Bronchial epithelial cell (primary cell): ENCODE measurements around the gene FSTL3. TPM values are rescaled to one million over a fixed set of nuclear protein-coding genes. Genes with fewer than 3 reads are reported as not detected.

ENCODE experiments used
- DNase-seq: peaks from one replicate; pipeline ENCODE4 v3.0.0-alpha.2; 2010; ENCODE audit warnings: low read depth
- FAIRE-seq: peaks from 2 replicates; lab custom pipeline; 2011; peaks lifted over from hg19 to GRCh38; lab: Jason Lieb, UNC
- H3K27me3 ChIP-seq: 2 replicates; pipeline ENCODE4 v1.5.1; 2011; ENCODE audit warnings: low read length; ENCODE audit not compliant: control insufficient read depth, insufficient read depth
- H3K36me3 ChIP-seq: 2 replicates; pipeline ENCODE4 v1.5.1; 2011; ENCODE audit warnings: low read length; ENCODE audit not compliant: control insufficient read depth, insufficient read depth
- H3K4me3 ChIP-seq: 2 replicates; pipeline ENCODE4 v1.5.1; 2011; ENCODE audit warnings: mild to moderate bottlenecking, low read depth, low read length, control low read depth
- total RNA-seq: library from RNA; depleted of rRNA; stranded (reverse); fragments of >200 nt; gene quantifications from 2 replicates; pipeline ENCODE4 v1.2.1, GENCODE V29; 2014
- TF ChIP-seq, protein P1 (sequence below): IDR thresholded peaks from 2 replicates; pipeline ENCODE4 v1.5.1; 2011; ENCODE audit warnings: mild to moderate bottlenecking, moderate library complexity, low read length, control low read depth, inconsistent platforms; ENCODE audit not compliant: insufficient read depth, severe bottlenecking

Gene FSTL3
- total RNA-seq, 1 donor from 2014 or later: 143 TPM

DNA sequence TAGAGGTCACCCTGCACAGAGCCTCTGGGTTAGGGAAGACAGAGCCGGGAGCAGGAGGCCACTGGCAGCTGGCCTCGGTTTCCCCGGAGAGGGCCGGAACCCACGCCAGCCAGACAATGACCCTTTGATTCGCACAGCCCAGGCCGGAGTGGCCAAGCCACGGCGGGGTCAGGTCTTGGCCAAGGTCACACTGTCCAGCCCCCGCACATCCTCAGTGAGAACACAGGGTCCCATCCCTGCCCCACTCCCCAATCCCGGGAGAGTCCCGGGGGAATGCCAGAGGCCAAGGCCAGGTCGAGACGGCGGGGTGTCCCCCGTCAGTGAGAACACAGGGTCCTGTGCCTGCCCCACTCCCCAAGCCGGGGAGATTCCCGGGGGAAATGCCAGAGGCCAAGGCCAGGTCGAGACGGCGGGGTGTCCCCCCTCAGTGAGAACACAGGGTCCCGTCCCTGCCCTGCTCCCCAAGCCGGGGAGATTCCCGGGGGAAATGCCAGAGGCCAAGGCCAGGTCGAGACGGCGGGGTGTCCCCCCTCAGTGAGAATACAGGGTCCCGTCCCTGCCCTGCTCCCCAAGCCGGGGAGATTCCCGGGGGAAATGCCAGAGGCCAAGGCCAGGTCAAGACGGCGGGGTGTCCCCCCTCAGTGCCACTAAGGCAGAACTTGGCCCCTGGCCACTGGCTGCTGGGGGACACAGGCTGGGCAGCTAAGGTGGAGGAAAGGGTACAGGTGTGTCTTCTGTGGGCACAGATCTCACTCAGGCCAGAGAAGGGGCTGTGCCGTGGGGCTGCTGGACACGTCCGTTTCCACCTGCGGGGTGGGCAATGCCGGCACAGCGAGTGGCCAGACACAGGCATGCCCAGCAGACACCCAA, 1.7 kb upstream of the FSTL3 start:
- H3K4me3 ChIP-seq: no peak overlapping the region
- no peak for FAIRE-seq
- DNase-seq: no peak
- no peaks in the 10 kb centered on the region for H3K27me3 ChIP-seq
- TF ChIP-seq, protein P1, sequence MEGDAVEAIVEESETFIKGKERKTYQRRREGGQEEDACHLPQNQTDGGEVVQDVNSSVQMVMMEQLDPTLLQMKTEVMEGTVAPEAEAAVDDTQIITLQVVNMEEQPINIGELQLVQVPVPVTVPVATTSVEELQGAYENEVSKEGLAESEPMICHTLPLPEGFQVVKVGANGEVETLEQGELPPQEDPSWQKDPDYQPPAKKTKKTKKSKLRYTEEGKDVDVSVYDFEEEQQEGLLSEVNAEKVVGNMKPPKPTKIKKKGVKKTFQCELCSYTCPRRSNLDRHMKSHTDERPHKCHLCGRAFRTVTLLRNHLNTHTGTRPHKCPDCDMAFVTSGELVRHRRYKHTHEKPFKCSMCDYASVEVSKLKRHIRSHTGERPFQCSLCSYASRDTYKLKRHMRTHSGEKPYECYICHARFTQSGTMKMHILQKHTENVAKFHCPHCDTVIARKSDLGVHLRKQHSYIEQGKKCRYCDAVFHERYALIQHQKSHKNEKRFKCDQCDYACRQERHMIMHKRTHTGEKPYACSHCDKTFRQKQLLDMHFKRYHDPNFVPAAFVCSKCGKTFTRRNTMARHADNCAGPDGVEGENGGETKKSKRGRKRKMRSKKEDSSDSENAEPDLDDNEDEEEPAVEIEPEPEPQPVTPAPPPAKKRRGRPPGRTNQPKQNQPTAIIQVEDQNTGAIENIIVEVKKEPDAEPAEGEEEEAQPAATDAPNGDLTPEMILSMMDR: no peak
- peaks cover 11% of the 10 kb centered on the region for H3K36me3 ChIP-seq

DNA sequence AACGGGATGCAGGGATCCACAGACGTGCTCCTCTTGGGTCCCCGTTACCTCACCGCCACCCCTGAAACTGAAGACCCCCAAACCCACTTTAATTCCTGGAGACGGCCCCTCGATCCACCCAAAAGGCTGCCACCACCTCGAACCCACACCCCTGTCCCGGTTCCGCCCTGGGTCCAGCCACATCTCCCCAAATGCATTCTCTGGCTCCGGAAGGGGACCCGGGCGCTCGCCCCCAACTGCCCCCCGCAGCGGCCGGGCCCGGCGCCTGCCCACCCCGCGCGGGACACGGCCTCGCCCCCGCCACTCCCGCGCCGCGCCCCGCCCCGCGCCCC, 219 bp upstream of the FSTL3 start:
- Histone ChIP-seq H3K4me3 (peak overlapping the region; percentile 48), H3K27me3 (no peaks in the 10 kb centered on the region), H3K36me3 (peaks cover 11% of the 10 kb centered on the region)
- FAIRE-seq (no peak), DNase-seq (no peak)
- TF ChIP-seq, protein P1: no peak

DNA sequence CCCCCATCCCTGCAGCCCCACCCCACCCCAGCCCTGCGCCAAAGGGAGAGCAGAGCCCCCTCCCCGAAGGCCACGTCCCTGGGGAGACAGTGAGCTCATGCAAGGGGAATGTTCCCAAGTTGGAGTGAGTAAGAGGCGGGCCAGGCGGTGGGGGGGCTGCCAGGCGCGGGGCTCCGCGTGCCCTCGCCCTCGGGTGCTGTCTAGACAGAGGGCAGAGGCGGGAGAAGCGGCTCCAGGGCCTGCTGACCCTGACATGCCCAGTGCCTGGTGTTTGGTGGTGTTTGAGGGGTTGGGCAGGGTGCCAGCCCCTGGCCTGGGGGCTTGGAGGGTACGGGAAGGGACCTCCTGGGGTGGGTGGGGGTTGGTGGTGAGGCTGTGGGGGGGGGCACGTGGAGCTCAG, 1.0 kb downstream of the FSTL3 start:
- FAIRE-seq (no peak), DNase-seq (peak; percentile 67)
- H3K27me3 ChIP-seq: no peaks in the 10 kb centered on the region
- peak overlapping the region; percentile 48 for H3K4me3 ChIP-seq
- H3K36me3 ChIP-seq: peaks cover 18% of the 10 kb centered on the region
- TF ChIP-seq, protein P1: no peak

DNA sequence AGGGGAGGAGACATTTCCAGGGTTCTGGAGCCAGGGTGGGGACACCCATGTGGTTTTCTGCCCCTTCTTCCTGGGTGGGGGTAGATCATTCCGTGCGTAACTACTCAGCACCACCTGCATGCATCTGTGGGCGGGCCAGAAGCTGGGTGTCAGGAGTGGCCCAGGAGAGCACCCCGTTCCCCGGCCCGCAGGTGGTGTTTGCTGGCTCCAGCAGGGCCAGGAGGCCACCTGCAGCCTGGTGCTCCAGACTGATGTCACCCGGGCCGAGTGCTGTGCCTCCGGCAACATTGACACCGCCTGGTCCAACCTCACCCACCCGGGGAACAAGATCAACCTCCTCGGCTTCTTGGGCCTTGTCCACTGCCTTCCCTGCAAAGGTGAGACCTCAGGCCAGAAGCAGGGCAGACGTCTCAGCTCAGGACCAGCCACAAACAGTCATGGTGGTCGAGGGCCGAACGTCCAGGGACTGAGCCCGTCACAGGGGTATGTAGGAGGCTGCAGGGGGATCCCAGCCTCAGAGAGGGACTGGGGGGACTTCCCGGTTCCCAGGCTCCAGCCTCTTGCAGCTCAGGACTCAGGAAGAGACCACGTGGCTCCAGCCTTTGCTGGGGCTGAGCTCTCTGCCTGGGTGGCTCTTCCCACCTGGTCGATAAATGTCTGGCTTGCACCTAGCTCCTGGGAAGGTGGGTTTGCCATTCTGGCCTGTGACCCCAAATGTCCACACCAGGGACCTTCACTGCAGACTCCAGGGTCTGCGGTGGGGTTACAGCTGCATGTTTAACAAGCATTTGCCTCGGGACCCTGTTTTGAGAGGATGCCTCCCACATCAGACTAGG, 1.6 kb downstream of the FSTL3 start:
- Histone ChIP-seq H3K4me3 (peak overlapping the region; percentile 48), H3K27me3 (no peaks in the 10 kb centered on the region), H3K36me3 (peaks cover 20% of the 10 kb centered on the region)
- DNase-seq (peak; percentile 61), FAIRE-seq (no peak)
- TF ChIP-seq, protein P1: no peak

DNA sequence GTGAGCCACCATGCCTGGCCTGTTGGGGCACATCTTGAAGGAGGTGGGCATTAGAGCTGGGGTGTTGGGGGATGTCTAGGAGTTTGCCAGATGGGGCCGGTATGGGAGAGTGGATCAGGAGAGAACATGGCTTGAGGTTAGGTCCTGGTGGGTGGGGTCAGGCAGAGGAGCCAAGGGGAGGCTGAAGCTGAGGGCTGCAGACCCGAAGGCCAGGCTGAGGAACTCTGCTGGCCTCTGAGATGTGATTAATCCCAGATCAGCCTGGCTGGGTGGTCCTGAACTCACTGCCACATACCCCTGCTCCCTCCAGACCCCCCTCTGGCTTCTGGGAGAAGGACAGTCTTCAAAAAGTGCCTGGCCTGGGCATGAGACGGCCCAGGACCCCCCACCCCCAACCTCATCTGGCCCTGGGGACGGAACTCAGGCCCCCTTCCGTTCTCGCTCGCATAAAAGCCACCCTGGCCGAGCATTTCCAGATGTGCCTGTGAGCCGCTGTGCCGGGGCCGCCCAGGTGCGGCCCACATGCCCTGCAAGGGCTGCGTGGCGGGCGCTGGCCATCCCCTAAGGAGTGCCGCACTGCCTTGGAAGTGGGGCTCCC, 2.7 kb downstream of the FSTL3 start:
- Histone ChIP-seq H3K27me3 (no peaks in the 10 kb centered on the region), H3K4me3 (no peak overlapping the region), H3K36me3 (peaks cover 20% of the 10 kb centered on the region)
- no peak for FAIRE-seq
- no peak for DNase-seq
- TF ChIP-seq, protein P1: no peak
